Amygdala (tissue), 56 donors: Measurements from ENCODE around the gene DCAF11.

Experiments
- DNase-seq, 56 donors: peaks; one replicate each; lab custom pipeline; 2025; lab: John Stamatoyannopoulos, UW

The DCAF11 gene

DNA sequence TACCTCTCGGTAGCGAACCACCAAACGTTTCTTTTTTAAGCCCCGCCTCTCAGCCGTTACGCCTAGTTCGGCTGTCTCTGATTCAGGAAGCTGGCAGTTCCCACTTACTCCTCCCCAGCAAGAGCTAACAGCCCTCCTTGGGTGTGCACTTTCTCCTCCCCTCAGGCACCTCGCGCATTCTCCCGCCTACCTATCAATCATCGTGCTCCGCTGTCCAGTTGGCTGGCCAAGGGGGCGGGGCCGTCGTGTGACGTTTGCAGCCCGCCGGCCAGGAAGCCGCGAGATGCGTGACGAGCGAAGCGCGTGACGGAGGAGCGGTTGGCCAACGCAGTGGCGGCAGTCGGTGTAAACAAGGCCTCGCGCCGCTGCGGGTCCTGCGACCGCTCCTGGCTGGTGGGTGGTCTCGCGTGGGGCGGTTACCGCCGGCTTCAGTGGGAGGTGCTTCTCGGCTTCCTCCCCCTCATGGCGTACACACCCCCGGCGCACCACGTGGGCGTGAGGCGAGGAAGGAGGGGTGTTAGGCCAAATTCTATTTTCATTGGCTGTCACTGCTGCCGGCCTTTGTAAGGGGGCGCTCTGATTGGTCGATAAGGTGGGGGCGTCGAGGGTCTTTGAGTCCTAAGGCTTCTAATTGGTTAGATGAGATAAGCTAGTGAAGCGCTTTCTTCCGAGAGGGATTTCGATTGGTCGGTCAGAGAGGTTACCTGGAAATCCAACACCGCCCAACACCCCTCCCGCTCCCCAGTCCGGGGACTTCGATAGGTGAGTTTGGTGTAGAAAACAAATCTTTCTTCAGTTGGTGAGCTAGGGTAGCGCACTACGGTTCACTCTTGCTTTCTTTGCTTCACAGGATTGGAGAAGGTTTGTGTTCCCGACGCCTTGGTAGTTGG lies at the start of gene DCAF11, which contains the start of gene NRL:
TSS of gene DCAF11 (plus strand) at position 246 of the 890 bp plus-strand sequence. CDS start 818 bp downstream, outside the sequence.
TSS of gene NRL (minus strand) at position 418 of the 890 bp plus-strand sequence. CDS start 32,101 bp downstream, outside the sequence.
- peak; percentile 93 to 100 (median 99) for DNase-seq

- DNase-seq = no peak
These were observed 49.7 kb upstream of the DCAF11 start for GRCh38 chr14:24064856-24065255.

DNA sequence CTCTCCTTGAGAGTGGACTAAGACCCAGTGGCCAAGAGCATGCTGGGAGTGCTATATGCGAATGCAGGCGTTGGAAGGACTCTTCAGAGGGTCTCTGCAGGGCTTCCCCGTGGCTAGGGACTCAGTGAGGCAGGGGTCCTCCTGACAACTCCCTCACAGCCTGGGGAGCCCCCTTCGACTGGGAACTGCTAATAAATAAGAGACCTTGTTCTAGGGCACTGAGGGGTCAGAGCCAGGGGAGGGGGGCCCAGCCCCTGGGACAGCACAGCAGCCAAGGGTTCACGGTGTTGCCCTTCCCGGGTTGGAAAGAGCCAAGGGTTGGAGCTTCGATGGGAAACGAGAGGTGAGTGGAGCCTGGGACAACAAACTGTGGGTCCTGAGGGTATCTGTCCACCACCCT lies 49.2 kb upstream of the DCAF11 start:
- DNase-seq = no peak

- DNase-seq = no peak
These were observed 48.0 kb upstream of the DCAF11 start for GRCh38 chr14:24066496-24067132.

DNA sequence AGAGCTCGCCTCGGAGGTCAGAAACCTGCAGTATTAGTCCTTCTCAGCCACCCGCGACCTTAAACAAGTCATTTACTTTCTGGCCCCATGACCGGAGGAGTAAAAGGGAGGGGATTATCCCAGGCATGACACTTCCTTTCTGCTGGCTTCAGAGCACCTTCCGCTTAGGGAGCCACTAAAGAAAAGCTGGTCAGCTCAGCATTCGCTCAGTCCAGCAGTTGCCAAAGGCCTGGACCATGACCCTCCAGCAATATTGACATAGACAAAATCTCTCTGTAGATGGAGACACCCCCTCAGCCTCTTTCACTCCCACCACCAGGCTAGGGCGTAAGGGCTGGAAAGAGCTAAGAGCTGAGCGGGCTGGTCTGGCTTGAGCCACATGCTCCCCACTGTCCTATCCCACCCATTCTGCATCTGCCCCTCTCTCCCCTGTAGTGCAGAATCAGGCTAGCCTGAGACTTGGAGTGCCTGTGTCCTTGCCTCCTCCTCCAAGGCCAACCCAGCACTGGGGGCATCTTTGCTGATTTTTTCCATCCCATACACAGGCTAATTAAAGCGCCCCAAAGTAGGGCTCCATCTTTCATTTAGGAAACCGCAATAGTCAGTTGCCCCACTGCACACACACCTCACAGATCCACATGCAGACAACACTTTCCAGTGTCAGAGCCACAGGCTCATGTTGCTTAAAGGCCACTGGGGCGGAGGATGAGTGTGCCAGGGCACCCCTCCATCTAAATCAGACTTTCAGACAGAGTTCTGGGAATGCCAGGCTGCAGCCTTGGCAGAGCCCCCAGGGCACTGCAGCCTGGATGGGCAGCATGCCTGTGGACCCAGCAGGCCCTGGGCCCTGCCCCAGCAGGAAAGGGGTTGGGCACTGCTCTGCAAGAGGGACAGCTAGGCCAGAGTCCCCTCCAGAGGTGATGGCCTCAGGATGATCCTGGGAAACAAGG lies 47.2 kb upstream of the DCAF11 start:
- DNase-seq = peak in 24 of 56 donors; percentile 11 to 66 (median 33)

- no peak for DNase-seq
These were observed 45.7 kb upstream of the DCAF11 start for GRCh38 chr14:24068711-24069410.

GRCh38 chr14:24069411-24069735 lies 45.2 kb upstream of the DCAF11 start:
- no peak for DNase-seq

DNA sequence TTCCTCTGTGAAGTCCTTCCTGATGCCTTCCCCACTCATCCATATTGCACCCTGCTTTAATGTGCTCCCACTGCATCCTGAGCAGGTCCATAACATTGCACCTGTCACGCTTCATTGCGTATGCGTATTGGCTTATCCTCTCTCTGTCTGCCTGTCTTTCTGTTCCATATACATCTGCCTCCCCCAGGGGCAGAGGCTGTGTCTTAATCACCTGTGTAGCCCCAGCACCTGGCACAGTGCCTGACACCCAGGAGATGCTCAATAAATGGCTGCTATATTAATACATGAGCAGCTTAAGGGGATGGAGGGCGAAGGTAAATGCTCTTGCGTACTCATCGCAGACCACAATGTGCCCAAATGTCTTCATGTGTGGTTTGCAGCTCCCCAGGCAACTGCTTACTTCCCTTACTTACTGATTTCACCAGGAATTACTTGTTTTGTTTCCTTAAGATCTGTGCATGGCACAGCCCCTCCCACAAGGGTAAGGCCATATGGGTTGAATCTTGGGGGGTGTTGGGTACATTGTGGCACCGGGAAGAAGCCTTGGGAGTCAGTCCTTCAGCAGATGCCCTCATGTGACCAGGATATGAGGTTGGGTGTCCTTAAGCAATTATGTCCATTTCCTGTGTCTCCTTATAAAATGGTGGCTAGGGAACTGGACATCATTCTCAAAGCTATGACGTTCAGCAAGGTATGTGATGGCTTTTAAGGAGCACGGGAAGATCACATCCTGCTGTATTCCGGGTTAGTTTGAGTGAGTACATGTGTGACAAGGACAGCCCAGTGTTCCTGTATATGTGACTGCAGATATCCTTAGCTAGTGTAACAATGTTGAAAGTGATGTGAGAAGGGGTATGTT lies 44.1 kb upstream of the DCAF11 start:
- no peak for DNase-seq

GRCh38 chr14:24071144-24071697 lies 43.4 kb upstream of the DCAF11 start, which contains the start of gene CPNE6:
CPNE6 (plus strand) TSS chr14:24071562; CDS start chr14:24072937, 1,375 bp downstream.
- peak in 25 of 56 donors; percentile 16 to 75 (median 43) for DNase-seq

DNA sequence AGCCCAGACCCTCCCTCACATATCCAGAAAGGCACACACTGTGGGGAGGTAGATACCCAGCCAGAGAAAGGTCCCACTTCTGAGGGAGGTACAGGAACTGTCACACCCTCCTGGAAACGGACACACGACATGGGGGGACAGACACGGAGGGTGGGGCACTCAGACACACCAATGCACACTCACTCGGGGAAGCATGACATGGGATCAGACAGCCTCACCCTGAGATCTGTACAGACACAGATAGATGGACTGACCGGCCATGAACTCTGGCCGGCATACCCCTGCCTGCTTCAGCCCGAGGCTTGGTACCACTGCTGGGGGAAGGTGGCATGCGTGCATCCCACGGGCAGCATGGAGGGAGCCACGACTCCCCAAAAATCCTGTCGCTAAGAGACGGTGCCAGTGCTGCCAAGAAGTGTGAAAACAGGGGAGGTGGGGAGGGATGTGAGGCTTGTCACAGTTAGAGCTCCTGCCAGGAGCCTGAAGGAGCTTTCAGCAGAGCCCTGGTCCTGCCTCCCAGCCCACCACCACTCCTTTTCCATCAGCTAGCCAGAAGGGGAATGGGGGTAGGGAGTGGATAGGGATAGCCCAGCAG lies 42.6 kb upstream of the DCAF11 start:
- DNase-seq = peak in 28 of 56 donors; percentile 19 to 74 (median 50)

DNA sequence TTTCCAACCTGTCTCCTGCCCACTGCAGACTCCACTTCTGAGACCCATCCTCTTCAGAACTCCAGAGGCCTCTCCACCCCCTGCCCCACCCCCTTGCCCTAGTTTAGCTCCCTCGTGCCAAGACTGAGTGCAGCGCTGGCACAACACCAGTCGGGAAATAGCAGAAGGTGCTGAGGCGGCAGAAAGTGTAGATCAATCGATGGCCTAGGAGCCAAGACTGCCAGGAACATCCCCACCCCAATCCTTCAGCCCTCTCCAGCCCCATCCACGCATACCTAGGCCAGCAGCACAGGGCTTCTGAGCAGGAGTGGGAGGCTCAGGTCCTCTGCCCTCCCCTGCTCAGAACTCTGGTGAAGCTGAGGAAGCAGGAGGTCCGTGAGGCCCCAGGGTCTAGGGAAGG lies 42.1 kb upstream of the DCAF11 start:
- peak in 28 of 56 donors; percentile 15 to 74 (median 49) for DNase-seq

- no peak for DNase-seq
These were observed 41.4 kb upstream of the DCAF11 start for GRCh38 chr14:24072881-24073877.

DNA sequence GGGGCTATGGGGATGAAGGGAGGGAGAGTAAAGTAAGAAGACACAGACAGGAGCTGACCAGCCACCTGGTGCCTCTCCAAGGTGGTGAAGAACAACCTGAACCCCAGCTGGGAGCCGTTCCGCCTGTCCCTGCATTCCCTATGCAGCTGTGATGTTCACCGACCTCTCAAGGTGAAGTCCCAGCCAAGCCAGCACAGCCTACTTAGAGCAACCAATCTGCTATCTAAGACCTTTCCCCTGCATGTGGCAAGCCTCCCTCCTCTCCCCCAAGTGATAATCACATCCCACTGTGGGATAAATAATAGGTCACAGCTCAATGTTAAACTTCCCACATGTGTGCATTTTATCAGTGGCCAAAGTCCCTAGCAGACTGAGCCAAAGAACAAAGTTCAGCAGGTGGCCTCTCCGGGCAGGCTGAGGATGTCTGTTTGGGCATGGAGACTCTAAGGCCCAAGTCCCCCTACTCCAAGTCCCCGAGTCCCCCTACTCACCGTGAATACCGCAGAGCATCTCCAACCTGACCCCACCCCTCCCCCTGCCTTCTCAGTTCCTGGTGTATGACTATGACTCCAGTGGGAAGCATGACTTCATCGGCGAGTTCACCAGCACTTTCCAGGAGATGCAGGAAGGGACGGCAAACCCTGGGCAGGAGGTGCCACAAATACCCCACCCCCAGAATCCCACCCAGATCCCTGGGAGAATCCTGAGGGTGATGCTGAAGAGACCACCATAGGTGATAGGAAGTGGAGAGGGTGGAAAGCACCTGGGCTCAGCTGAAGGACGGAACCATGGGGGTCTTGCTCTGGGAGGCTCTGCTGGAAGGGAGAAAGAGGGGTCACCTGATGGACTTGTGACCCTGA lies 39.7 kb upstream of the DCAF11 start:
- DNase-seq = no peak

- DNase-seq = no peak
These were observed 38.9 kb upstream of the DCAF11 start for GRCh38 chr14:24075485-24076301.

DNA sequence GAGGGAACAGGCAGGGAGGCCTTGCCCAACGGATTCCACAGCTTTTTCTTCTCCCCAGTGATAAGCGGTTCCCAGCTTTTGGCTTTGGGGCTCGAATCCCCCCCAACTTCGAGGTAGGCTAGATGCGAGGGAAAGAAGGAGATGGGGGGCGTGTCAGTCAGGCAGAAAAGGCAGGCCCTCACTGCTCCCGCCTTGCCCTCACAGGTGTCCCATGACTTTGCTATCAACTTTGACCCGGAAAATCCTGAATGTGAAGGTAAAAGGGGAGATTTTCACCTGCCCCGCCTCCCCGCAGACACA lies 38.3 kb upstream of the DCAF11 start:
- DNase-seq = no peak
